OCI-LY3 (cell line): ENCODE data around the gene PPP3CA.

Experiments used
- H2AFZ ChIP-seq: fragments of 200-600, 300-600 bp; shearing (Covaris generic); 2 replicates; pipeline ENCODE4 v1.6.0; 2014; ENCODE audit warnings: antibody characterized with exemption, low read depth, low read length
- H3K27ac ChIP-seq: fragments of 200-600, 300-600 bp; sonication (generic); 2 replicates; pipeline ENCODE4 v1.5.1; 2014; ENCODE audit warnings: mild to moderate bottlenecking, low read length, moderate library complexity, mixed read lengths
- H3K27me3 ChIP-seq: fragments of 200-600, 300-600 bp; sonication (generic); 2 replicates; pipeline ENCODE4 v1.6.1; 2014; ENCODE audit warnings: low read depth, low read length, mixed read lengths
- H3K36me3 ChIP-seq: fragments of 200-600, 300-600 bp; sonication (generic); replicated peaks from 2 replicates; pipeline ENCODE3; 2014; ENCODE audit warnings: low read depth, low read length, mixed read lengths
- H3K4me1 ChIP-seq: fragments of 300-600, 200-600 bp; sonication (generic); 2 replicates; pipeline ENCODE4 v1.6.1; 2014; ENCODE audit warnings: low read length, mixed read lengths
- H3K4me2 ChIP-seq: fragments of 200-600, 300-600 bp; sonication (generic); 2 replicates; pipeline ENCODE4 v1.6.1; 2014; ENCODE audit warnings: low read length, mixed read lengths
- H3K4me3 ChIP-seq: fragments of 300-600, 200-600 bp; sonication (generic); 2 replicates; pipeline ENCODE4 v1.5.1; 2014; ENCODE audit warnings: antibody characterized with exemption, mild to moderate bottlenecking, low read length, moderate library complexity
- H3K79me2 ChIP-seq: fragments of 300-600, 200-600 bp; shearing (Covaris generic); 2 replicates; pipeline ENCODE4 v1.6.1; 2014; ENCODE audit warnings: mild to moderate bottlenecking, low read length, mixed read lengths
- H3K9ac ChIP-seq: fragments of 300-600, 200-600 bp; shearing (Covaris generic); 2 replicates; pipeline ENCODE4 v1.6.0; 2014; ENCODE audit warnings: mild to moderate bottlenecking, low read length, moderate library complexity
- H3K9me3 ChIP-seq: fragments of 200-600, 300-600 bp; shearing (Covaris generic); 2 replicates; pipeline ENCODE4 v1.6.1; 2014; ENCODE audit warnings: low read length, mixed read lengths; ENCODE audit not compliant: insufficient read depth
- H4K20me1 ChIP-seq: fragments of 200-600, 300-600 bp; sonication (generic); 2 replicates; pipeline ENCODE4 v1.6.1; 2016; ENCODE audit warnings: low read length, mixed read lengths; ENCODE audit not compliant: insufficient read depth
- CTCF ChIP-seq: fragments of 200-600, 300-600 bp; sonication (generic); IDR thresholded peaks from 2 replicates; pipeline ENCODE4 v1.5.1; 2014; ENCODE audit warnings: antibody characterized with exemption, low read length, low read depth
- EZH2phosphoT487 ChIP-seq: fragments of 200-600 bp; shearing (Covaris generic); IDR thresholded peaks from 2 replicates; pipeline ENCODE4 v1.6.1; 2018; ENCODE audit warnings: antibody characterized with exemption, mixed run types, low read depth

PPP3CA gene

DNA sequence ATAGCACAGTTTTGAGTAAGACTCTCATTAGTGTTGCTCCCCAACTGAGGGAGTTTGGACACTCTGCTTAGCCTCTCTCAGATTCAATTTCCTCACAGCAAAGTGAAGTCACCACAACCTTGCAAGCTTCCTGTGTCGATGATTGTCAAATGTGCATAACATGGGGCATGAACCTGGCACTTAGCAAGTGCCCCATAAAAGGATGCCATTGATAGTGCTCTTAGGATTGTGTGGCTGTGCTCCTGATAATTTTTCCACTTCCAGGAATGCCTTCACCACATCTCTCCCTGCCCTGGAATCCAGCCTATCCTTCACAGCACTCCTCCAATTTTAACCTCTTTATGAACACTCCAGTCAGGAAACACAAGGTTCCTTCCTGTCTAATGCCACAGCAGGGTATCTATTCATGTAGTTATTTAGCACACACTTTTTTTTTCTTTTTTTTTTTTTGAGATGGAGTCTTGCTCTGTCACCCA lies 309.4 kb downstream of the PPP3CA start:
- Histone ChIP-seq H3K27ac (no peak overlapping the region), H2AFZ (no peak overlapping the region), H3K36me3 (peaks cover 3% of the 10 kb centered on the region), H3K9ac (no peak overlapping the region), H3K9me3 (no peaks in the 10 kb centered on the region), H3K4me1 (no peaks in the 10 kb centered on the region), H3K79me2 (no peaks in the 10 kb centered on the region), H3K4me2 (no peak overlapping the region), H3K4me3 (no peak overlapping the region), H3K27me3 (no peaks in the 10 kb centered on the region), H4K20me1 (no peaks in the 10 kb centered on the region)
- no peak for TF ChIP-seq CTCF
- TF ChIP-seq EZH2phosphoT487, result no peak

DNA sequence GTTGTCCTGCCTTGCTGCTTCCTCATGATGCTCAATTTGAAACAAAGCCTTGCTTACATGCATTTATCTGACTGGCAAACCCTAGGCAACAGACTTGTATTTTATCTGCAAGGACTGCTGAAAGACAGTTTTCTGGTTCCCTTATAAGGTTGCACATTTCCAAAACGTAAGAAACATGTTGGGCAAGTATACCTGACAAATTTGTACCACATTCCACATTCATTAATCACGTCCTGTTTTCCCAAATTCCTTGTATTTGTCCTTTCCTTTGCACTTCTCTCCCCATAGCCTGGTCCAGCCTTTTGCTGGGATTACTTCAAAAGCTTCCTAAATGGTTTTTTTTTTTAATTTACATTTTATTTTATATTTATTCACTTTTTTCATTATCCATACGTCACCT lies 310.1 kb downstream of the PPP3CA start:
- H3K4me2 ChIP-seq, result no peak overlapping the region
- no peak overlapping the region for H3K4me3 ChIP-seq
- H4K20me1 ChIP-seq, result no peaks in the 10 kb centered on the region
- peaks cover 3% of the 10 kb centered on the region for H3K36me3 ChIP-seq
- no peaks in the 10 kb centered on the region for H3K27me3 ChIP-seq
- no peaks in the 10 kb centered on the region for H3K9me3 ChIP-seq
- H3K27ac ChIP-seq, result no peak overlapping the region
- TF ChIP-seq CTCF (no peak), EZH2phosphoT487 (no peak)
- no peaks in the 10 kb centered on the region for H3K4me1 ChIP-seq
- H3K79me2 ChIP-seq, result no peaks in the 10 kb centered on the region
- no peak overlapping the region for H3K9ac ChIP-seq
- H2AFZ ChIP-seq, result no peak overlapping the region

- TF ChIP-seq EZH2phosphoT487 (no peak), CTCF (no peak)
- Histone ChIP-seq H3K36me3 (peaks cover 7% of the 10 kb centered on the region), H3K4me2 (no peak overlapping the region), H3K27ac (no peak overlapping the region), H3K27me3 (no peaks in the 10 kb centered on the region), H3K79me2 (no peaks in the 10 kb centered on the region), H3K4me3 (no peak overlapping the region), H3K9ac (no peak overlapping the region), H2AFZ (no peak overlapping the region), H4K20me1 (no peaks in the 10 kb centered on the region), H3K4me1 (peaks cover 6% of the 10 kb centered on the region), H3K9me3 (no peaks in the 10 kb centered on the region)
Measured at GRCh38 chr4:101035487-101035886, 311.8 kb downstream of the PPP3CA start.

GRCh38 chr4:101033986-101034385 lies 313.3 kb downstream of the PPP3CA start:
- H4K20me1 ChIP-seq, result no peaks in the 10 kb centered on the region
- peaks cover 12% of the 10 kb centered on the region for H3K4me1 ChIP-seq
- H3K27ac ChIP-seq, result no peak overlapping the region

More at GRCh38 chr4:101033986-101034385, 313.3 kb downstream of the PPP3CA start:
- Histone ChIP-seq H3K9ac (no peak overlapping the region), H3K9me3 (no peaks in the 10 kb centered on the region), H3K36me3 (peaks cover 4% of the 10 kb centered on the region), H3K4me3 (no peak overlapping the region), H3K79me2 (no peaks in the 10 kb centered on the region), H3K4me2 (no peak overlapping the region), H2AFZ (no peak overlapping the region), H3K27me3 (no peaks in the 10 kb centered on the region)
- TF ChIP-seq EZH2phosphoT487, result no peak
- TF ChIP-seq CTCF, result peak; percentile 28
